Activated T-cell treated with anti-CD3 and anti-CD28 coated beads for 48 hours (primary cell): Measurements from ENCODE around the gene PPP2R5B.
"Not testable (repeated sequence)": the region's sequence is repeated elsewhere in the genome, so short reads cannot be mapped to it uniquely, and the experiment has no call there.

Source experiments
- DNase-seq: peaks from one replicate; pipeline ENCODE4 v3.0.0-alpha.2; 2020; ENCODE audit warnings: low read depth

The PPP2R5B gene

DNA sequence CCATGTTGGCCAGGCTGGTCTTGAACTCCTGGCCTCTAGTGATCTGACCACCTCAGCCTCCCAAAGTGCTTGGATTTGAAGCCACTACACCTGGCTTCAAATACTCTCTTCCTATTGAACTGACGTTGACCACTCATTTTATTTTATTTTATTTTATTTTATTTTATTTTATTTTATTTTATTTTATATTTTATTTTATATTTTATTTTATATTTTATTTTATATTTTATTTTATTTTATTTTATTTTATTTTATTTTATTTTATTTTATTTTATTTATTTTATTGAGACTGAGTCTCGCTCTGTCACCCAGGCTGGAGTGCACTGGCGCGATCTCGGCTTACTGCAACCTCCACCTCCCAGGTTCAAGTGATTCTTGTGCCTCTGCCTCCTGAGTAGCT lies 58.9 kb downstream of the PPP2R5B start:
- not testable (repeated sequence) for DNase-seq
